Liver (tissue), 9 donors: ENCODE results near the gene EHD4. TPM values are rescaled to one million over a fixed set of nuclear protein-coding genes. Genes with fewer than 3 reads are reported as not detected.

Experiments
- DNase-seq: peaks from one replicate; pipeline ENCODE4 v3.0.0-alpha.2; 2017; ENCODE audit warnings: low spot score
- H3K27ac ChIP-seq, 2 donors: one replicate each; pipeline ENCODE4 v1.7.0; 2013; ENCODE audit warnings: inconsistent platforms in 2 of 2, low read length in 2 of 2, control low read depth in 1 of 2, low read depth in 1 of 2, mild to moderate bottlenecking in 1 of 2
- H3K27me3 ChIP-seq, 4 donors: one replicate each; pipeline versions ENCODE4 v1.6.1 to v1.7.0; 2013; ENCODE audit warnings: low read length in 3 of 4, inconsistent platforms in 1 of 4, mild to moderate bottlenecking in 1 of 4, moderate library complexity in 1 of 4; ENCODE audit not compliant: control insufficient read depth in 4 of 4, insufficient read depth in 4 of 4
- H3K36me3 ChIP-seq, 4 donors: one replicate each; pipeline versions ENCODE4 v1.6.1 to v1.7.0; 2013; ENCODE audit warnings: low read length in 3 of 4, mild to moderate bottlenecking in 3 of 4, low read depth in 1 of 4, moderate library complexity in 1 of 4; ENCODE audit not compliant: control insufficient read depth in 4 of 4, insufficient read depth in 3 of 4
- H3K4me1 ChIP-seq, 4 donors: one replicate each; pipeline versions ENCODE4 v1.6.1 to v1.7.0; 2013; ENCODE audit warnings: low read length in 3 of 4, mild to moderate bottlenecking in 3 of 4, moderate library complexity in 1 of 4; ENCODE audit not compliant: control insufficient read depth in 4 of 4, insufficient read depth in 4 of 4
- H3K4me3 ChIP-seq, 3 donors: one replicate each; pipeline versions ENCODE4 v1.6.1 to v1.7.0; 2013; ENCODE audit warnings: low read length in 3 of 3, control low read depth in 1 of 3, low read depth in 1 of 3, mild to moderate bottlenecking in 1 of 3
- H3K9ac ChIP-seq, 2 donors: one replicate each; pipeline ENCODE4 v1.7.0; 2013; ENCODE audit warnings: low read length in 2 of 2, mild to moderate bottlenecking in 2 of 2, moderate library complexity in 2 of 2, control low read depth in 1 of 2, low read depth in 1 of 2
- H3K9me3 ChIP-seq, 4 donors: one replicate each; pipeline versions ENCODE4 v1.6.1 to v1.7.0; 2013; ENCODE audit warnings: low read length in 3 of 4; ENCODE audit not compliant: control insufficient read depth in 4 of 4
- ATF3 ChIP-seq: IDR thresholded peaks from 2 replicates; pipeline ENCODE4 v1.6.1; 2016; ENCODE audit warnings: antibody characterized with exemption
- CTCF ChIP-seq: fragments of 150-350 bp; IDR thresholded peaks from 2 replicates; pipeline ENCODE4 v1.5.1; 2017; ENCODE audit warnings: improper control_type of control experiment, low read depth, low read length; ENCODE audit not compliant: missing input control
- FOXA1 ChIP-seq: IDR thresholded peaks from 2 replicates; pipeline ENCODE4 v1.6.1; 2016; ENCODE audit warnings: antibody characterized with exemption
- FOXA2 ChIP-seq: IDR thresholded peaks from 2 replicates; pipeline ENCODE4 v1.6.1; 2016; ENCODE audit warnings: antibody characterized with exemption
- GABPA ChIP-seq, 2 donors: IDR thresholded peaks in 1 of 2; conservative IDR thresholded peaks in 1 of 2; 2 replicates each; pipeline ENCODE4 v1.6.1; 2016; ENCODE audit warnings: antibody characterized with exemption in 2 of 2, mild to moderate bottlenecking in 1 of 2, moderate library complexity in 1 of 2
- HNF4A ChIP-seq, 2 donors: conservative IDR thresholded peaks; 2 replicates each; pipeline ENCODE4 v1.6.1; 2016; ENCODE audit warnings: antibody characterized with exemption in 2 of 2, mild to moderate bottlenecking in 2 of 2
- HNF4G ChIP-seq: IDR thresholded peaks from 2 replicates; pipeline ENCODE4 v1.6.1; 2016; ENCODE audit warnings: antibody characterized with exemption
- MAX ChIP-seq: IDR thresholded peaks from 2 replicates; pipeline ENCODE4 v1.6.1; 2016; ENCODE audit warnings: antibody characterized with exemption
- NR2F2 ChIP-seq: IDR thresholded peaks from 2 replicates; pipeline ENCODE4 v1.6.1; 2016; ENCODE audit warnings: antibody characterized with exemption
- REST ChIP-seq: IDR thresholded peaks from 2 replicates; pipeline ENCODE4 v1.6.1; 2016; ENCODE audit warnings: antibody characterized with exemption, mild to moderate bottlenecking
- RXRA ChIP-seq, 2 donors: IDR thresholded peaks; 2 replicates each; pipeline ENCODE4 v1.6.1; 2017 to 2018; ENCODE audit warnings: antibody characterized with exemption in 2 of 2, mild to moderate bottlenecking in 1 of 2
- SP1 ChIP-seq: IDR thresholded peaks from 2 replicates; pipeline ENCODE4 v1.6.1; 2018; ENCODE audit warnings: antibody characterized with exemption, mild to moderate bottlenecking
- TAF1 ChIP-seq: conservative IDR thresholded peaks from 2 replicates; pipeline ENCODE4 v1.6.1; 2016; ENCODE audit warnings: antibody characterized with exemption, mild to moderate bottlenecking
- WGBS: extraction: QIAGEN DNeasy Blood & Tissue Kit; methylation state at CpG from one replicate; pipeline ENCODE4 v1.1.7; 2013; 5-methylcytosine and 5-hydroxymethylcytosine counted together
- polyA plus RNA-seq, 2 donors: library from polyadenylated mRNA; stranded (reverse) in 1 of 2; unstranded in 1 of 2; fragments of 200-250 nt in 1 of 2; fragments of >200 nt in 1 of 2; fragmentation: Nextera tagmentation in 1 of 2; extraction: Ambion mirVana in 1 of 2; gene quantifications; one replicate each; pipeline versions ENCODE4 v1.2.1 to v1.2.3, GENCODE V29; 2013 to 2015
- total RNA-seq, 2 donors: library from RNA; depleted of rRNA; stranded (reverse); fragments of >200 nt; gene quantifications; one replicate each; pipeline ENCODE4 v1.2.3, GENCODE V29; 2014
- donor health status: healthy.
- donor health status: healthy.
- donor health status: healthy.
- donor health status: healthy.
- donor health status: healthy.

The EHD4 gene
- total and polyA plus RNA-seq, 4 donors: 3.3 to 10.0 (median 6.2) TPM

GRCh38 chr15:41913256-41913655, 59.1 kb downstream of the EHD4 start (continued):
- TF ChIP-seq ATF3 (no peak), MAX (no peak)

GRCh38 chr15:41911691-41912345, 60.5 kb downstream of the EHD4 start:
- TF ChIP-seq NR2F2 (no peak), TAF1 (no peak), RXRA (IDR thresholded peaks at IDR 0.05) (no peak), REST (no peak), SP1 (no peak)
- Histone ChIP-seq H3K27me3 (no peaks in the 10 kb centered on the region), H3K9me3 (no peaks in the 10 kb centered on the region), H3K4me1 (peaks cover 5 to 9% (median 7%) of the 10 kb centered on the region in 4 donors), H3K36me3 (peaks cover 5 to 21% (median 12%) of the 10 kb centered on the region in 4 donors), H3K4me3 (no peak overlapping the region), H3K9ac (no peak overlapping the region), H3K27ac (no peak overlapping the region)
- no peak for DNase-seq
- WGBS: 92% methylated on average over 14 of the region's 14 CpGs

- H3K27ac ChIP-seq: no peak overlapping the region
- 88% methylated on average over 17 of the region's 17 CpGs for WGBS
- H3K27me3 ChIP-seq: no peaks in the 10 kb centered on the region
- no peak overlapping the region for H3K4me3 ChIP-seq
- no peak overlapping the region for H3K9ac ChIP-seq
- H3K36me3 ChIP-seq: peaks cover 9 to 21% (median 13%) of the 10 kb centered on the region in 4 donors
- H3K9me3 ChIP-seq: peaks cover 0 to 4% (median 0%) of the 10 kb centered on the region in 4 donors
- no peak for DNase-seq
- TF ChIP-seq MAX (no peak), TAF1 (no peak), SP1 (no peak), CTCF (no peak), HNF4A (conservative IDR thresholded peaks at IDR 0.05) (no peak), GABPA (IDR thresholded peaks at IDR 0.05 in 1 of 2, conservative IDR thresholded peaks at IDR 0.05 in 1 of 2) (no peak), RXRA (IDR thresholded peaks at IDR 0.05) (no peak), HNF4G (no peak), FOXA2 (no peak), FOXA1 (no peak)
- peaks cover 0 to 7% (median 4%) of the 10 kb centered on the region in 4 donors for H3K4me1 ChIP-seq
These were observed 63.5 kb downstream of the EHD4 start for GRCh38 chr15:41908736-41909461.
